GM21390 (cell line): ENCODE data around the gene HEG1.
A peak's percentile ranks its signal among the peaks of the same experiment; 100 is the strongest.

Experiments used
- ATAC-seq: cut with Tn5 transposase; IDR thresholded peaks from one replicate; pipeline ENCODE4 v1.9.1; 2021; ENCODE audit not compliant: unreplicated experiment

Gene HEG1

GRCh38 chr3:125072749-125073389 lies 17.1 kb upstream of the HEG1 start:
- no peak for ATAC-seq

- no peak for ATAC-seq
Observed at GRCh38 chr3:125072301-125072700, 16.5 kb upstream of the HEG1 start.

GRCh38 chr3:125069968-125070745 lies 14.4 kb upstream of the HEG1 start:
- no peak for ATAC-seq

- ATAC-seq = no peak
Observed at GRCh38 chr3:125069452-125069851, 13.7 kb upstream of the HEG1 start.

GRCh38 chr3:125068265-125068664 lies 12.5 kb upstream of the HEG1 start:
- no peak for ATAC-seq

- ATAC-seq = no peak
Observed at GRCh38 chr3:125067225-125067624, 11.4 kb upstream of the HEG1 start.

- no peak for ATAC-seq
Observed at GRCh38 chr3:125062904-125063618, 7.3 kb upstream of the HEG1 start.

GRCh38 chr3:125061646-125062045 lies 5.8 kb upstream of the HEG1 start:
- no peak for ATAC-seq

- ATAC-seq = no peak
Observed at GRCh38 chr3:125061170-125061569, 5.4 kb upstream of the HEG1 start.

- ATAC-seq = no peak
Observed at GRCh38 chr3:125059488-125060245, 3.9 kb upstream of the HEG1 start.

GRCh38 chr3:125058959-125059358 lies 3.2 kb upstream of the HEG1 start:
- ATAC-seq = no peak

GRCh38 chr3:125058529-125058928 lies 2.7 kb upstream of the HEG1 start:
- no peak for ATAC-seq

- no peak for ATAC-seq
Observed at GRCh38 chr3:125057186-125057850, 1.5 kb upstream of the HEG1 start.

GRCh38 chr3:125055331-125055912 lies 375 bp downstream of the HEG1 start:
- peak; percentile 24 for ATAC-seq

GRCh38 chr3:125054449-125055329 lies 1.1 kb downstream of the HEG1 start:
- ATAC-seq = no peak

GRCh38 chr3:125054062-125054448 lies 1.7 kb downstream of the HEG1 start:
- no peak for ATAC-seq

GRCh38 chr3:125053304-125053699 lies 2.5 kb downstream of the HEG1 start:
- ATAC-seq = no peak

GRCh38 chr3:125052624-125053303 lies 3.0 kb downstream of the HEG1 start:
- ATAC-seq = no peak
